Activated CD8-positive, alpha-beta memory T cell treated with anti-CD3 and anti-CD28 coated beads, Interleukin-2, amount 50 U/mL, for 24 hours (primary cell): Measurements from ENCODE around the gene HSDL2.
"Not testable (repeated sequence)": the region's sequence is repeated elsewhere in the genome, so short reads cannot be mapped to it uniquely, and the experiment has no call there.

Experiments
- DNase-seq: peaks from one replicate; pipeline ENCODE4 v3.0.0-alpha.2; 2020; ENCODE audit errors: extremely low read depth

The HSDL2 gene

GRCh38 chr9:112500842-112501241 is 120.9 kb downstream of the HSDL2 start:
- no peak for DNase-seq

GRCh38 chr9:112501287-112501686 is 121.4 kb downstream of the HSDL2 start:
- no peak for DNase-seq

- no peak for DNase-seq
Observed at GRCh38 chr9:112502175-112502946, 122.5 kb downstream of the HSDL2 start.

GRCh38 chr9:112503170-112503569 is 123.3 kb downstream of the HSDL2 start:
- no peak for DNase-seq

- no peak for DNase-seq
Observed at GRCh38 chr9:112505086-112505485, 125.2 kb downstream of the HSDL2 start.

- no peak for DNase-seq
Observed at GRCh38 chr9:112505607-112506006, 125.7 kb downstream of the HSDL2 start.

- DNase-seq = no peak
Observed at GRCh38 chr9:112506571-112506970, 126.7 kb downstream of the HSDL2 start.

GRCh38 chr9:112507001-112507680 is 127.2 kb downstream of the HSDL2 start:
- no peak for DNase-seq

GRCh38 chr9:112508377-112508776 is 128.5 kb downstream of the HSDL2 start:
- DNase-seq = no peak

GRCh38 chr9:112512377-112512776 is 132.5 kb downstream of the HSDL2 start:
- DNase-seq = not testable (repeated sequence)

- no peak for DNase-seq
Observed at GRCh38 chr9:112516769-112517168, 136.9 kb downstream of the HSDL2 start.

GRCh38 chr9:112520069-112520468 is 140.2 kb downstream of the HSDL2 start:
- no peak for DNase-seq

GRCh38 chr9:112520656-112521055 is 140.7 kb downstream of the HSDL2 start:
- DNase-seq = no peak
